PC-9 (cell line): ENCODE data around the gene TEDC1. TPM values are rescaled to one million over a fixed set of nuclear protein-coding genes. Genes with fewer than 3 reads are reported as not detected.
A peak's percentile ranks its signal among the peaks of the same experiment; 100 is the strongest.

ENCODE experiments used
- BruUV-seq: library from RNA; stranded (reverse); fragments of 400-500 nt; replicated peaks from 2 replicates; lab custom pipeline; 2021; lab: Mats Ljungman, UMichigan
- CTCF ChIA-PET: fragments of 300-600 bp; sonication (Branson Sonifier 250); formaldehyde crosslinking; loops from one replicate; lab custom pipeline; 2022; ENCODE audit warnings: antibody characterized with exemption; lab: Charles Lee
- POLR2A ChIA-PET: fragments of 300-600 bp; sonication (Branson Sonifier 250); formaldehyde crosslinking; loops from one replicate; lab custom pipeline; 2022; ENCODE audit warnings: antibody characterized with exemption; ENCODE audit not compliant: unreplicated experiment; lab: Charles Lee
- DNase-seq, 2 experiments: peaks; one replicate each; pipeline versions ENCODE4 v3.0.0 to v3.0.0-alpha.2; 2015 to 2022; ENCODE audit warnings: mixed read lengths in 1 of 2
- H2AFZ ChIP-seq: fragments of 200-600 bp; sonication (generic); 2 replicates; pipeline ENCODE4 v1.8.1; 2017; ENCODE audit warnings: antibody characterized with exemption
- H3F3A ChIP-seq: fragments of 200-600 bp; sonication (generic); 2 replicates; pipeline ENCODE4 v1.8.1; 2017; ENCODE audit warnings: antibody characterized with exemption, mild to moderate bottlenecking, low read depth; ENCODE audit not compliant: insufficient read depth
- H3K27ac ChIP-seq: fragments of 200-600 bp; sonication (generic); 2 replicates; pipeline ENCODE4 v1.6.1; 2016; ENCODE audit warnings: mixed run types
- H3K27me3 ChIP-seq: fragments of 200-600 bp; sonication (generic); 2 replicates; pipeline ENCODE4 v1.6.1; 2016; ENCODE audit warnings: low read depth, mixed run types; ENCODE audit not compliant: insufficient read depth
- H3K36me3 ChIP-seq: fragments of 200-600 bp; sonication (generic); 2 replicates; pipeline ENCODE4 v1.6.1; 2016; ENCODE audit warnings: low read depth, mixed run types
- H3K4me1 ChIP-seq: fragments of 200-600 bp; sonication (generic); replicated peaks from 2 replicates; pipeline ENCODE4 v1.6.1; 2016; ENCODE audit warnings: mixed run types; ENCODE audit not compliant: insufficient read depth
- H3K4me2 ChIP-seq: fragments of 200-600 bp; sonication (generic); 2 replicates; pipeline ENCODE4 v1.6.1; 2017; ENCODE audit warnings: mixed run types
- H3K4me3 ChIP-seq: fragments of 200-600 bp; sonication (generic); 2 replicates; pipeline ENCODE4 v1.6.1; 2016; ENCODE audit warnings: mixed run types
- H3K79me2 ChIP-seq: fragments of 200-600 bp; sonication (generic); 2 replicates; pipeline ENCODE4 v1.6.1; 2017; ENCODE audit warnings: low read depth, mixed run types
- H3K9me2 ChIP-seq: fragments of 200-600 bp; sonication (generic); 2 replicates; pipeline ENCODE4 v1.8.1; 2017; ENCODE audit warnings: mild to moderate bottlenecking; ENCODE audit not compliant: insufficient read depth
- H3K9me3 ChIP-seq: fragments of 200-600 bp; sonication (generic); 2 replicates; pipeline ENCODE4 v1.8.1; 2016; ENCODE audit warnings: low read depth; ENCODE audit not compliant: insufficient read depth
- H4K20me1 ChIP-seq: fragments of 200-600 bp; sonication (generic); 2 replicates; pipeline ENCODE4 v1.8.1; 2017; ENCODE audit not compliant: insufficient read depth
- EZH2 ChIP-seq: fragments of 200-600 bp; sonication (generic); IDR thresholded peaks from 2 replicates; pipeline ENCODE4 v1.8.0; 2017; ENCODE audit warnings: antibody characterized with exemption, low read depth
- intact Hi-C: fragments of 100-400 bp; cut with micrococcal nuclease; formaldehyde crosslinking; loops from one replicate; pipeline ENCODE4 v1.10.0; 2022; ENCODE audit not compliant: unreplicated experiment
- total RNA-seq: library from RNA; stranded (reverse); gene quantifications from 2 replicates; pipeline ENCODE4 v1.2.3, GENCODE V29; 2021
- TF ChIP-seq, protein P1 (sequence below): fragments of 200-600 bp; sonication (generic); conservative IDR thresholded peaks from 2 replicates; pipeline ENCODE4 v1.6.1; 2017; ENCODE audit warnings: mixed run types, antibody characterized with exemption, mild to moderate bottlenecking, moderate library complexity

The TEDC1 gene
- total RNA-seq, 1 experiment from 2014 or later, result 21.2 TPM

DNA sequence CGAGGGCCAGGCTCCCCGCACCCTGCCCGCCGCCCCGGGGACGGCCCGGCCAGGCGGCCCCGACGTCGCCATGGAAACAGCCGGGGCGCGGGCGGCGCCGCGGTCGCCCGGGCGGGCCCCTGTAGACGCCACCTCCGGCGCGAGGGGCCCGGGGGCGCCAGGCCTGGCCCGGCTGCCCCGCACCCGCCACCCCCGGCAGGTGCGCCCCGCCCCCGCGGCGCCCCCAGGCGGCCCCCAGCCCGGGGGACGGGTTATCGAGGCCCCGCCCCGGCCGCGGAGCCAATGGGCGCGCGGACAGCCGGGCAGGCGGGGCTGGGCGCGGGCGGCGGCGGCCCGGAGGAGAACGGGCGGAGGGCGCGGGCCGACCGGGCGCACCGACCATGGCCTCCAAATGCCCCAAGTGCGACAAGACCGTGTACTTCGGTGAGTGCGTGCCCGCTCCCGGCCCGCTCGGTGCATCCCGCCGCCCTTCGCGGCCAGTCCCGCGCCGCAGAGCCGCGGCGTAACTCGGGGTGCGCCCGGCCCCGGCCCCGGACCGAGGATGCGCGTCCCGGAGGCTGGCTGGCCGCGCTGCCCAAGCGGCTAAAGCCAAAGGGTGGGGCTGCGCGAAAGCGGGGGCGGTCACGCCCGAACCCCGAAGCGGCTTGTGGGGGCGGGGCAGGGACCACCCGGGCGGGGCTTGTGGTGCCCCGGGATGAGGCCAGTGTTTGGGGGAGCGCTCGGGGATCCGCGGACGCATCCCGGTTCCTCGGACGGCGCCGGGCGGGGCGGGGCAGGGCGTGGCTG is 16.4 kb upstream of the TEDC1 start, which contains the start of gene CRIP2:
Gene CRIP2, plus strand, starts transcription at position 339 of the 786 bp plus-strand sequence. Its CDS starts 42 bp downstream, at position 381.
- no peaks in the 10 kb centered on the region for H3K9me3 ChIP-seq
- BruUV-seq, result no TSS peak
- TF ChIP-seq EZH2, result no peak
- TF ChIP-seq, protein P1, sequence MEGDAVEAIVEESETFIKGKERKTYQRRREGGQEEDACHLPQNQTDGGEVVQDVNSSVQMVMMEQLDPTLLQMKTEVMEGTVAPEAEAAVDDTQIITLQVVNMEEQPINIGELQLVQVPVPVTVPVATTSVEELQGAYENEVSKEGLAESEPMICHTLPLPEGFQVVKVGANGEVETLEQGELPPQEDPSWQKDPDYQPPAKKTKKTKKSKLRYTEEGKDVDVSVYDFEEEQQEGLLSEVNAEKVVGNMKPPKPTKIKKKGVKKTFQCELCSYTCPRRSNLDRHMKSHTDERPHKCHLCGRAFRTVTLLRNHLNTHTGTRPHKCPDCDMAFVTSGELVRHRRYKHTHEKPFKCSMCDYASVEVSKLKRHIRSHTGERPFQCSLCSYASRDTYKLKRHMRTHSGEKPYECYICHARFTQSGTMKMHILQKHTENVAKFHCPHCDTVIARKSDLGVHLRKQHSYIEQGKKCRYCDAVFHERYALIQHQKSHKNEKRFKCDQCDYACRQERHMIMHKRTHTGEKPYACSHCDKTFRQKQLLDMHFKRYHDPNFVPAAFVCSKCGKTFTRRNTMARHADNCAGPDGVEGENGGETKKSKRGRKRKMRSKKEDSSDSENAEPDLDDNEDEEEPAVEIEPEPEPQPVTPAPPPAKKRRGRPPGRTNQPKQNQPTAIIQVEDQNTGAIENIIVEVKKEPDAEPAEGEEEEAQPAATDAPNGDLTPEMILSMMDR, result no peak
- peak within 1 kb of the TSS; percentile 66 for H3K4me3 ChIP-seq
- H2AFZ ChIP-seq, result peak within 1 kb of the TSS; percentile 75
- H3K36me3 ChIP-seq, result no peaks in the 10 kb centered on the region
- H3K4me2 ChIP-seq, result peak within 1 kb of the TSS; percentile 88
- no peaks in the 10 kb centered on the region for H3K79me2 ChIP-seq
- ChIA-PET POLR2A (no interaction called here), CTCF (no interaction called here)
- no peaks in the 10 kb centered on the region; the same call in 1 of the 2 replicates for H4K20me1 ChIP-seq
- H3K27ac ChIP-seq, result no peak within 1 kb of the TSS
- H3F3A ChIP-seq, result peaks cover 18% of the 10 kb centered on the region; the same call in 1 of the 2 replicates
- H3K9me2 ChIP-seq, result no peaks in the 10 kb centered on the region
- peak in 1 of 2 experiments; percentile 68 for DNase-seq
- peaks cover 22% of the 10 kb centered on the region for H3K4me1 ChIP-seq
- intact Hi-C loops, result no loop called here
- no peaks in the 10 kb centered on the region for H3K27me3 ChIP-seq

DNA sequence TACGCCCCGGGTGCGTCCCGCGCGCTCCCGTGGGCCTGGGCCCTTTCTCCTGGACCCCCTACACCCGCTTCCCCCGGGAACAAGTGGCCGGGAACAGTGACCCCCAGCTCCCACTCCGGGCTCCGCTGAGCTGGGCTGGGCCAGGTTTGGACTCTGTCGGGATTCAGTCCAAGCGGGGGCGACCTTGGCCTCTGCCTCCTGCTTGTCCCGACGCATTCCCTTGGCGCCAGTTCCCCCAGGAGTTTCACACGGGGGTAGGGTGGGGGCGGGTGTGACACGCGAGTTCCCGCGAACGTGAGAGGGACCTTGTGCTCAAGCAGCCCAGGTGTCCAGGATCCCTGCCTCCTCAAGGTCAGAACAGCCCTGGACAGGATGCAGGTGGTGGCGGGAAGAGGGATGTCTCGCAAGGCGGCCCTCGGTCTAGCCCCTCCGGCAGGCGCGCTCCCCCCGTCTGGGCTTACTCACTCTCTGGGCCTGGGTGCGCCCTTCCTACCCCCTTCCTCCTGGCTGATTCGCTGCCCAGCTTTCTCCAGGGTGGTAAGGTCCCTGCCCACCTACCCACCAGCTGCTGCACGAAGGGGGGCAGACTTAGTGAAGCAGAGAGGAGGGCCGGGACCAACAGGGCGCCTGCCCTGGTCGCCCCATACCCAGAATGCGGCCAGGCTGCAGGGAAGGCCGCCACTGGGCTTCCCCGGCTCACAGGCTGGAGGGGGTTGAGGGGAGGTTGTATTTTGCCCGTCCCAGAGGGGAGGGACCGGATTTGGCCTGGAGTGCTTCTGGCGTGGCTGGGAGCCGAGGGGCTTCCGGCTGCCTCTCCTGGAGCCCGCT is 15.6 kb upstream of the TEDC1 start:
- no peak overlapping the region for H3K27ac ChIP-seq
- intact Hi-C loops, result no loop called here
- DNase-seq, result no peak
- no peaks in the 10 kb centered on the region for H3K79me2 ChIP-seq
- POLR2A ChIA-PET, result no interaction called here
- H4K20me1 ChIP-seq, result no peaks in the 10 kb centered on the region; the same call in 1 of the 2 replicates
- peak overlapping the region; percentile 56; the same call in 1 of the 2 replicates for H3K4me3 ChIP-seq
- TSS peak; percentile 27 for BruUV-seq
- TF ChIP-seq EZH2, result no peak
- TF ChIP-seq, protein P1, result no peak
- H3F3A ChIP-seq, result peaks cover 21% of the 10 kb centered on the region; the same call in 1 of the 2 replicates
- no peaks in the 10 kb centered on the region for H3K9me2 ChIP-seq
- no peak overlapping the region for H2AFZ ChIP-seq
- H3K36me3 ChIP-seq, result no peaks in the 10 kb centered on the region
- H3K4me2 ChIP-seq, result peak overlapping the region; percentile 78
- H3K27me3 ChIP-seq, result no peaks in the 10 kb centered on the region
- CTCF ChIA-PET, result no interaction called here
- peaks cover 25% of the 10 kb centered on the region for H3K4me1 ChIP-seq
- no peaks in the 10 kb centered on the region for H3K9me3 ChIP-seq

DNA sequence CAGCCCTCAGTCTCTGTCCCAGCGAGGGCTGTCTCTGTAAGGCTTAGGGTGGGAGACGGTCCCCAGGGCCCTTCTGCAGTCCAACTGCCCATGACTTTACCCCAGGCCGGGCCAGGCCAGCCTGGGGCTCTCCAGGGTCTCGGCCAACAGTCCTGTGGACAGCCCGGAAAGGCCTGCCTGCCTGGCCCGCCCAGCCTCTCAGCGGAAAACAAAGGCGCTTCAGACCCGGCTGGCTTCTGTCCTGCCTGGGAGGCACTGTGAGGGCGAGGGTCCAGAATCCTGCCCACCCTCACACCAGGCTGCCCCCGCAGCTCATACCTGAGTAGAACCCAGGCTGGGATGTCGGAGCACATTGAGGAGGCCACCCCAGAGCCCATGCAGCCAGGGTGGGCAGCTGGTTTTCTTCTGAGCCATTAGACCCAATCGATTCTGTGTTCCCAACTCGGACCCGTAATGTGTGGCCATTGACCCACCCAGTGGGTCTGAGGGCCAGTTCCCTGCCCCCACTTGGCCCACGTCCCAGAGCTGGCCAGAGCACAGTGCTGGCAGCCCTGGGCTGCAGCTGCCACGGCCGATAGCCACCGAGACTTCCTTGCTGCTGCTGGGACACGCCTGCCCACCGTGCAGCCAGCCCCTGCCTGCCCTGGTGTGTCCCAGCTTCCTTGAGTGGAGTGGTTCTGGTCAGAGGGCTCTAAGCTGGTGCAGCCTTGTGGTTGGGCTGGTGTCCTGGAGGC is 14.8 kb upstream of the TEDC1 start:
- Histone ChIP-seq H2AFZ (no peak overlapping the region), H3K27me3 (no peaks in the 10 kb centered on the region), H3K9me2 (no peaks in the 10 kb centered on the region), H3F3A (peaks cover 26% of the 10 kb centered on the region), H3K79me2 (no peaks in the 10 kb centered on the region), H3K9me3 (no peaks in the 10 kb centered on the region), H3K4me3 (no peak overlapping the region), H4K20me1 (no peaks in the 10 kb centered on the region; the same call in 1 of the 2 replicates), H3K4me1 (peaks cover 32% of the 10 kb centered on the region), H3K36me3 (no peaks in the 10 kb centered on the region), H3K27ac (no peak overlapping the region), H3K4me2 (no peak overlapping the region)
- no peak for DNase-seq
- POLR2A ChIA-PET, result no interaction called here
- intact Hi-C loops, result no loop called here
- BruUV-seq, result no TSS peak
- CTCF ChIA-PET, result no interaction called here
- no peak for TF ChIP-seq EZH2
- TF ChIP-seq, protein P1, result no peak
